Endothelial cell of umbilical vein (primary cell): ENCODE measurements around the gene GABPB1. TPM values are rescaled to one million over a fixed set of nuclear protein-coding genes. Genes with fewer than 3 reads are reported as not detected.

ENCODE experiments used
- BruUV-seq: library from RNA; stranded (reverse); fragments of 400-500 nt; replicated peaks from 2 replicates; lab custom pipeline; 2021; lab: Mats Ljungman, UMichigan
- CTCF ChIA-PET: fragments of 300-600, 350-600 bp; sonication (Branson Sonifier 250); formaldehyde crosslinking; loops from one replicate; lab custom pipeline; 2021; ENCODE audit warnings: antibody characterized with exemption, inconsistent platforms; lab: Charles Lee
- POLR2A ChIA-PET: fragments of 300-600, 350-600 bp; sonication (Branson Sonifier 250); formaldehyde crosslinking; loops from one replicate; lab custom pipeline; 2021; ENCODE audit warnings: antibody characterized with exemption, inconsistent platforms; lab: Charles Lee
- DNase-seq: peaks from one replicate; pipeline ENCODE4 v3.0.0-alpha.2; 2011; ENCODE audit warnings: low read depth, low spot score
- FAIRE-seq: peaks from 2 replicates; lab custom pipeline; 2011; peaks lifted over from hg19 to GRCh38; lab: Jason Lieb, UNC
- H2AFZ ChIP-seq: 2 replicates; pipeline ENCODE4 v1.6.0; 2012; ENCODE audit warnings: low read depth, low read length, control low read depth, inconsistent platforms
- H3K27ac ChIP-seq: 2 replicates; pipeline ENCODE4 v1.5.1; 2011; ENCODE audit warnings: low read depth, mild to moderate bottlenecking, control low read depth, low read length, moderate library complexity; ENCODE audit not compliant: insufficient read depth
- H3K27me3 ChIP-seq, 2 experiments: 2 replicates each; pipeline versions ENCODE4 v1.6.0 to v1.6.1; 2011; ENCODE audit warnings: low read length in 2 of 2, mixed read lengths in 1 of 2; ENCODE audit not compliant: control insufficient read depth in 2 of 2, insufficient read depth in 2 of 2
- H3K36me3 ChIP-seq, 2 experiments: 2 replicates in 1 of 2; 3 replicates in 1 of 2; pipeline ENCODE4 v1.5.1; 2011; ENCODE audit warnings: low read length in 2 of 2, mild to moderate bottlenecking in 1 of 2, moderate library complexity in 1 of 2; ENCODE audit not compliant: control insufficient read depth in 2 of 2, insufficient read depth in 2 of 2; ENCODE audit errors: extremely low read depth in 1 of 2
- H3K4me1 ChIP-seq: 3 replicates; pipeline ENCODE4 v1.5.1; 2011; ENCODE audit warnings: mild to moderate bottlenecking, low read length; ENCODE audit not compliant: control insufficient read depth, insufficient read depth; ENCODE audit errors: extremely low read depth
- H3K4me2 ChIP-seq: 2 replicates; pipeline ENCODE4 v1.6.1; 2011; ENCODE audit warnings: low read length, control low read depth, mixed read lengths; ENCODE audit not compliant: insufficient read depth
- H3K4me3 ChIP-seq, 3 experiments: fragments of 200-600 bp in 1 of 3; sonication (generic), shearing (Covaris generic) in 1 of 3; replicated peaks in 1 of 3; 2 replicates each; pipeline ENCODE4 v1.5.1; 2011 to 2016; ENCODE audit warnings: control low read depth in 3 of 3, low read length in 3 of 3, mild to moderate bottlenecking in 2 of 3, inconsistent platforms in 1 of 3, low read depth in 1 of 3, moderate library complexity in 1 of 3; ENCODE audit not compliant: insufficient read depth in 1 of 3
- H3K79me2 ChIP-seq: 2 replicates; pipeline ENCODE4 v1.6.0; 2012; ENCODE audit warnings: low read length, inconsistent platforms; ENCODE audit not compliant: control insufficient read depth, insufficient read depth
- H3K9ac ChIP-seq: replicated peaks from 2 replicates; pipeline ENCODE3; 2011; ENCODE audit warnings: low read length, control low read depth; ENCODE audit not compliant: insufficient read depth; ENCODE audit errors: extremely low read depth
- H3K9me1 ChIP-seq: replicated peaks from 3 replicates; pipeline ENCODE4 v1.6.0; 2011; ENCODE audit warnings: mild to moderate bottlenecking, low read length; ENCODE audit not compliant: control insufficient read depth, insufficient read depth; ENCODE audit errors: extremely low read depth
- H3K9me3 ChIP-seq: replicated peaks from 2 replicates; pipeline ENCODE4 v1.5.1; 2012; ENCODE audit warnings: low read length, inconsistent platforms; ENCODE audit not compliant: control insufficient read depth, insufficient read depth
- H4K20me1 ChIP-seq: replicated peaks from 2 replicates; pipeline ENCODE3; 2011; ENCODE audit warnings: mild to moderate bottlenecking, low read length; ENCODE audit not compliant: control insufficient read depth, insufficient read depth; ENCODE audit errors: extremely low read depth
- EZH2 ChIP-seq: IDR thresholded peaks from 2 replicates; pipeline ENCODE4 v1.6.1; 2012; ENCODE audit warnings: borderline replicate concordance, low read depth, mild to moderate bottlenecking, moderate library complexity, low read length, inconsistent platforms; ENCODE audit not compliant: severe bottlenecking
- FOS ChIP-seq: IDR thresholded peaks from 2 replicates; pipeline ENCODE4 v1.6.1; 2011; ENCODE audit warnings: mild to moderate bottlenecking, low read length, moderate library complexity, borderline replicate concordance; ENCODE audit not compliant: insufficient read depth
- GATA2 ChIP-seq: IDR thresholded peaks from 2 replicates; pipeline ENCODE4 v1.7.0; 2011; ENCODE audit warnings: low read depth, mild to moderate bottlenecking, moderate library complexity, mixed read lengths, low read length; ENCODE audit not compliant: insufficient read length, insufficient read depth
- JUN ChIP-seq: IDR thresholded peaks from 2 replicates; pipeline ENCODE4 v1.6.1; 2011; ENCODE audit warnings: borderline replicate concordance, low read depth; ENCODE audit not compliant: insufficient read length, insufficient read depth
- MYC ChIP-seq: IDR thresholded peaks from one replicate; pipeline ENCODE4 v1.6.1; 2011; ENCODE audit warnings: mild to moderate bottlenecking, low read depth, low read length
- POLR2A ChIP-seq: IDR thresholded peaks from 2 replicates; pipeline ENCODE4 v1.6.1; 2012; ENCODE audit warnings: low read depth, mild to moderate bottlenecking, control low read depth, low read length
- POLR2AphosphoS5 ChIP-seq: IDR thresholded peaks from 2 replicates; pipeline ENCODE4 v1.6.1; 2012; ENCODE audit warnings: low read depth, mild to moderate bottlenecking, control low read depth, low read length, moderate library complexity; ENCODE audit not compliant: insufficient read depth
- dilution Hi-C: fragments of 300-500 bp; cut with MboI; formaldehyde crosslinking; loops from one replicate; pipeline ENCODE4 v1.15.0; 2019; ENCODE audit warnings: low sequenced_read_pairs; ENCODE audit not compliant: extremely low pct_ligation_motif_present
- intact Hi-C: fragments of 100-400 bp; cut with micrococcal nuclease; formaldehyde crosslinking; loops from one replicate; pipeline ENCODE4 v1.10.0; 2022
- polyA plus RNA-seq, 4 experiments: library from polyadenylated mRNA; depleted of rRNA in 3 of 4; stranded (reverse) in 3 of 4; unstranded in 1 of 4; fragments of >200 nt; gene quantifications; 2 replicates each; pipeline versions ENCODE4 v1.2.1 to v1.2.3, GENCODE V29; 2011 to 2012; ENCODE audit warnings: missing spikeins in 1 of 4
- total RNA-seq: library from RNA; stranded (reverse); gene quantifications from 2 replicates; pipeline ENCODE4 v1.2.3, GENCODE V29; 2021
- TF ChIP-seq, protein P1 (sequence below), 2 donors: IDR thresholded peaks; 1 replicate in 1 of 2; 2 replicates in 1 of 2; pipeline ENCODE4 v1.5.1; 2011; ENCODE audit warnings: low read length in 2 of 2, mild to moderate bottlenecking in 2 of 2, moderate library complexity in 2 of 2, control low read depth in 1 of 2, inconsistent platforms in 1 of 2, low read depth in 1 of 2; ENCODE audit not compliant: insufficient read depth in 1 of 2; ENCODE audit errors: extremely low read depth in 1 of 2
- TF ChIP-seq, protein P2 (sequence below): IDR thresholded peaks from 2 replicates; pipeline ENCODE4 v1.6.1; 2011; ENCODE audit not compliant: insufficient read depth, insufficient read length

GABPB1 gene
- total and polyA plus RNA-seq, 2 donors (not counting 3 experiments of a cell fraction or from before 2014, with no cell fraction given): 42.3 to 59.7 TPM

DNA sequence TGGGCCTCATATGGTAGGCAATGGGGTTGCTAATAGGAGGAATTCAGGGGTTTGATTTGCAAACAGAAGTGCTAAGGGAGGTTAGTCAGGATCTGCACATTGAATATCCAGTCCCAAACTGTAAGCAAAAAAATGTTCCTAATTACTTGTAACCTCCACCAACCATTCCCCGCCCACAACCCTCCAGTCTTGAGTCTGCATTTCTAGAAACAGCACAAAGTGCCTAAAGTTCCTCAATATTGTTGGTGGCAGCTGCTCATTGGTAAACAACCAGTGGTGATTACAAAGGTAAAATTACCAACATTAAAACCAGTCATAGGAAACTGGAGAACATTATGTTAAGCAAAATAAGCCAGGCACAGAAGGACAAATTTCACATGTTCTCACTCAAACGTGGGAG lies 108.4 kb downstream of the GABPB1 start:
- intact Hi-C loops (no loop called here), dilution Hi-C loops (no loop called here)
- no peak overlapping the region for H3K4me2 ChIP-seq
- no peaks in the 10 kb centered on the region for H3K36me3 ChIP-seq
- no peaks in the 10 kb centered on the region for H3K9me3 ChIP-seq
- H3K4me3 ChIP-seq: no peak overlapping the region
- TF ChIP-seq FOS: no peak
- DNase-seq (no peak), FAIRE-seq (no peak)
- H4K20me1 ChIP-seq: no peaks in the 10 kb centered on the region
- no peak overlapping the region for H3K27ac ChIP-seq
- no TSS peak for BruUV-seq
- H2AFZ ChIP-seq: no peak overlapping the region
- H3K27me3 ChIP-seq: no peaks in the 10 kb centered on the region
- no peaks in the 10 kb centered on the region for H3K4me1 ChIP-seq
- H3K9me1 ChIP-seq: no peaks in the 10 kb centered on the region
- ChIA-PET POLR2A (no interaction called here), CTCF (interaction anchor here (0.6 kb wide), 1 partner anchor 10 kb away, joined by 3 read pairs; no protein-coding TSS in a partner anchor)
- H3K9ac ChIP-seq: no peak overlapping the region
- H3K79me2 ChIP-seq: no peaks in the 10 kb centered on the region

DNA sequence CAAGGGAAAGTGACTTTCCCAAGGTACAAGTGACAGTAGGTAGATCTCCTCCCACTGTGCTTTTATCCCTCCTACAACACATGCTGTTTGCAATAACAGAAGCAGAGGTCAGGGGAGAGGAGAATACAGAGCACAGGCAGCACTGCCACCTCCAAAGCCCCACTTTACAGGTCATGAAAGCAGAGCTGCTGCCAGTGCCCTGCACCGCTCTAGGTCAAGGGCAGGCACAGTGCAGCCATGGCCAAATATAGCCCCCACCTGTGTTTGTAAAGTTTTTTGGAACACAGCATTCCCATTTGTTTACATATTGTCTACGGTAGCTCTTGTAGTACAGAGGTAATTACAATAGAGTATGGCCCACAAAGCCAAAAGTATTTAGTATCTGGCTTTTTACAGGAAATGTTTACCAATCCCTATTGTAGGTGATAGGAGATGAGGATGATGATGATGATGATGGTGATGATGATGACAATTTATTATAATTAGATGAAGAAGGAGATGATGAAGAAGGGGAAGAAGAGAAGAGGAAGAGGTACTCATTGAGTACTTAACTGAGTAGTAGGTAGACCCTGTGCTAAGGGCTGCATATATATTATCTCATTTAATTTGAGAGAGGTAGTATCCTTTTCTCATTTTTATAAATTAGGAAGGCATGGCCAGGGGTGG lies 109.9 kb downstream of the GABPB1 start:
- Histone ChIP-seq H3K36me3 (no peaks in the 10 kb centered on the region), H3K9me3 (no peaks in the 10 kb centered on the region), H3K9ac (no peak overlapping the region), H4K20me1 (no peaks in the 10 kb centered on the region), H3K79me2 (no peaks in the 10 kb centered on the region), H3K4me2 (no peak overlapping the region), H3K4me3 (no peak overlapping the region), H3K27me3 (no peaks in the 10 kb centered on the region), H2AFZ (no peak overlapping the region), H3K9me1 (no peaks in the 10 kb centered on the region), H3K27ac (no peak overlapping the region), H3K4me1 (no peaks in the 10 kb centered on the region)
- no peak for DNase-seq
- TF ChIP-seq POLR2AphosphoS5 (no peak), EZH2 (no peak), MYC (no peak), FOS (no peak), POLR2A (no peak), JUN (no peak), GATA2 (no peak)
- TF ChIP-seq, protein P1, sequence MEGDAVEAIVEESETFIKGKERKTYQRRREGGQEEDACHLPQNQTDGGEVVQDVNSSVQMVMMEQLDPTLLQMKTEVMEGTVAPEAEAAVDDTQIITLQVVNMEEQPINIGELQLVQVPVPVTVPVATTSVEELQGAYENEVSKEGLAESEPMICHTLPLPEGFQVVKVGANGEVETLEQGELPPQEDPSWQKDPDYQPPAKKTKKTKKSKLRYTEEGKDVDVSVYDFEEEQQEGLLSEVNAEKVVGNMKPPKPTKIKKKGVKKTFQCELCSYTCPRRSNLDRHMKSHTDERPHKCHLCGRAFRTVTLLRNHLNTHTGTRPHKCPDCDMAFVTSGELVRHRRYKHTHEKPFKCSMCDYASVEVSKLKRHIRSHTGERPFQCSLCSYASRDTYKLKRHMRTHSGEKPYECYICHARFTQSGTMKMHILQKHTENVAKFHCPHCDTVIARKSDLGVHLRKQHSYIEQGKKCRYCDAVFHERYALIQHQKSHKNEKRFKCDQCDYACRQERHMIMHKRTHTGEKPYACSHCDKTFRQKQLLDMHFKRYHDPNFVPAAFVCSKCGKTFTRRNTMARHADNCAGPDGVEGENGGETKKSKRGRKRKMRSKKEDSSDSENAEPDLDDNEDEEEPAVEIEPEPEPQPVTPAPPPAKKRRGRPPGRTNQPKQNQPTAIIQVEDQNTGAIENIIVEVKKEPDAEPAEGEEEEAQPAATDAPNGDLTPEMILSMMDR (IDR thresholded peaks at IDR 0.05; ENCODE audit: extremely low read depth in 1 of 2, insufficient read depth in 1 of 2, low read depth in 1 of 2, low read length in 2 of 2): no peak
- TF ChIP-seq, protein P2, sequence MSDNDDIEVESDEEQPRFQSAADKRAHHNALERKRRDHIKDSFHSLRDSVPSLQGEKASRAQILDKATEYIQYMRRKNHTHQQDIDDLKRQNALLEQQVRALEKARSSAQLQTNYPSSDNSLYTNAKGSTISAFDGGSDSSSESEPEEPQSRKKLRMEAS: no peak
- ChIA-PET POLR2A (no interaction called here), CTCF (no interaction called here)
- intact Hi-C loops: loop anchor here (5.0 kb wide), 1 partner anchor 53 kb away; no protein-coding TSS in a partner anchor
- no peak for FAIRE-seq
- dilution Hi-C loops: no loop called here
- no TSS peak for BruUV-seq
